GM11168 (cell line): Measurements from ENCODE around the gene UBE2N.

Experiments used
- in situ Hi-C: fragments of 300-500 bp; cut with MboI; formaldehyde crosslinking; loops from one replicate; pipeline ENCODE4 v1.12.0; 2022; ENCODE audit warnings: low sequenced_read_pairs; ENCODE audit not compliant: unreplicated experiment

UBE2N gene

GRCh38 chr12:93363841-93364297 is 77.9 kb downstream of the UBE2N start:
- in situ Hi-C loops, result no loop called here

GRCh38 chr12:93361151-93361919 is 80.4 kb downstream of the UBE2N start:
- in situ Hi-C loops, result no loop called here

GRCh38 chr12:93360688-93361087 is 81.1 kb downstream of the UBE2N start:
- in situ Hi-C loops, result no loop called here

GRCh38 chr12:93358821-93359220 is 82.9 kb downstream of the UBE2N start:
- in situ Hi-C loops, result no loop called here

GRCh38 chr12:93358058-93358457 is 83.7 kb downstream of the UBE2N start:
- in situ Hi-C loops, result no loop called here

GRCh38 chr12:93356214-93356613 is 85.5 kb downstream of the UBE2N start:
- in situ Hi-C loops, result no loop called here
